ENCODE measurements around the gene HAPSTR1. TPM values are rescaled to one million over a fixed set of nuclear protein-coding genes. Genes with fewer than 3 reads are reported as not detected.
A peak's percentile ranks its signal among the peaks of the same experiment; 100 is the strongest.

The HAPSTR1 gene
- total RNA-seq, 1 experiment from 2014 or later, result 49.9 TPM

- no peaks in the 10 kb centered on the region for H3K27me3 ChIP-seq (ENCODE audit: control insufficient read depth, insufficient read depth, low read length)
- CTCF ChIA-PET, result interaction anchor here (0.6 kb wide), 1 partner anchor 37 kb away, joined by 3 read pairs; no protein-coding TSS in a partner anchor
- POLR2A ChIA-PET, result interaction anchor here (0.5 kb wide), 2 partner anchors 33 to 62 kb away, joined by 7 to 8 read pairs; no protein-coding TSS in a partner anchor
- peaks cover 16% of the 10 kb centered on the region for H3K4me1 ChIP-seq (ENCODE audit: control insufficient read depth, insufficient read depth, low read length)
- TSS peak; percentile 96 for BruUV-seq (replicated peaks)
- in situ Hi-C loops (cut with HindIII; ENCODE audit: low pct_unique_long_range_greater_than_20kb, low sequenced_read_pairs), result no loop called here
- peak overlapping the region; percentile 64 to 92 for H3K4me3 ChIP-seq (ENCODE audit: low read depth in 2 of 2, low read length in 2 of 2)
- intact Hi-C loops (cut with micrococcal nuclease; ENCODE audit: unreplicated experiment), result loop anchor here (10.0 kb wide), 1 partner anchor 136 kb away; no protein-coding TSS in a partner anchor
- H3K27ac ChIP-seq (ENCODE audit: low read length), result peak overlapping the region; percentile 96
- TF ChIP-seq SIN3A (IDR thresholded peaks at IDR 0.05; ENCODE audit: borderline replicate concordance, insufficient read depth, low read depth, low read length), result no peak
- no peak for TF ChIP-seq POLR2AphosphoS5 (IDR thresholded peaks at IDR 0.05; ENCODE audit: low read depth, low read length)
- 0 out of 2 replicates have a peak, but pooled peaks have one; percentile 25 for TF ChIP-seq TCF7L2 (IDR thresholded peaks at IDR 0.05; ENCODE audit: low read depth, low read length)
- TF ChIP-seq, protein P1, sequence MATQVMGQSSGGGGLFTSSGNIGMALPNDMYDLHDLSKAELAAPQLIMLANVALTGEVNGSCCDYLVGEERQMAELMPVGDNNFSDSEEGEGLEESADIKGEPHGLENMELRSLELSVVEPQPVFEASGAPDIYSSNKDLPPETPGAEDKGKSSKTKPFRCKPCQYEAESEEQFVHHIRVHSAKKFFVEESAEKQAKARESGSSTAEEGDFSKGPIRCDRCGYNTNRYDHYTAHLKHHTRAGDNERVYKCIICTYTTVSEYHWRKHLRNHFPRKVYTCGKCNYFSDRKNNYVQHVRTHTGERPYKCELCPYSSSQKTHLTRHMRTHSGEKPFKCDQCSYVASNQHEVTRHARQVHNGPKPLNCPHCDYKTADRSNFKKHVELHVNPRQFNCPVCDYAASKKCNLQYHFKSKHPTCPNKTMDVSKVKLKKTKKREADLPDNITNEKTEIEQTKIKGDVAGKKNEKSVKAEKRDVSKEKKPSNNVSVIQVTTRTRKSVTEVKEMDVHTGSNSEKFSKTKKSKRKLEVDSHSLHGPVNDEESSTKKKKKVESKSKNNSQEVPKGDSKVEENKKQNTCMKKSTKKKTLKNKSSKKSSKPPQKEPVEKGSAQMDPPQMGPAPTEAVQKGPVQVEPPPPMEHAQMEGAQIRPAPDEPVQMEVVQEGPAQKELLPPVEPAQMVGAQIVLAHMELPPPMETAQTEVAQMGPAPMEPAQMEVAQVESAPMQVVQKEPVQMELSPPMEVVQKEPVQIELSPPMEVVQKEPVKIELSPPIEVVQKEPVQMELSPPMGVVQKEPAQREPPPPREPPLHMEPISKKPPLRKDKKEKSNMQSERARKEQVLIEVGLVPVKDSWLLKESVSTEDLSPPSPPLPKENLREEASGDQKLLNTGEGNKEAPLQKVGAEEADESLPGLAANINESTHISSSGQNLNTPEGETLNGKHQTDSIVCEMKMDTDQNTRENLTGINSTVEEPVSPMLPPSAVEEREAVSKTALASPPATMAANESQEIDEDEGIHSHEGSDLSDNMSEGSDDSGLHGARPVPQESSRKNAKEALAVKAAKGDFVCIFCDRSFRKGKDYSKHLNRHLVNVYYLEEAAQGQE (IDR thresholded peaks at IDR 0.05; ENCODE audit: insufficient read depth in 1 of 2, low read depth in 2 of 2, low read length in 1 of 2), result no peak
- no peak for TF ChIP-seq CTCF (IDR thresholded peaks at IDR 0.05)
- ATAC-seq (peak; percentile 9), DNase-seq (ENCODE audit: low read depth, low spot score) (no peak)
- peaks cover 19% of the 10 kb centered on the region for H3K36me3 ChIP-seq (ENCODE audit: control insufficient read depth, insufficient read depth, low read length)
- H3K9me3 ChIP-seq (ENCODE audit: control insufficient read depth, insufficient read depth, low read depth, low read length), result no peaks in the 10 kb centered on the region
Observed at GRCh38 chr16:9090101-9090959, 1.1 kb upstream of the HAPSTR1 start.

DNA sequence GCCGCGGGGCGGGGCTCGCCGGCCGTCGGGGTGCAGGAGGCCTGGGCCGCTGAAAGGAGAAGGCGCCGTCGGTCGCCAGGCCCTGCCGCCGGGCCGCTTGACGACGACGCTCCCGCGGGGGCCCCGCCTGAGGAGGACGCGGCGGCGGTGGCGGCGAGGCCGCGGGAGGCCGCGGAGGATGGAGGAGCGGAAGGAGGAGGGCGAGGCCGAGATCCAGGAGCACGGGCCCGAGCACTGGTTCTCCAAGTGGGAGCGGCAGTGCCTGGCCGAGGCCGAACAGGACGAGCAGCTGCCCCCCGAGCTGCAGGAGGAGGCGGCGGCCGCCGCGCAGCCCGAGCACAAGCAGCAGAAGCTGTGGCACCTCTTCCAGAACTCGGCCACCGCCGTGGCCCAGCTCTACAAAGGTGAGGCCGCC lies 430 bp downstream of the HAPSTR1 start:
- no peaks in the 10 kb centered on the region for H3K9me3 ChIP-seq (ENCODE audit: control insufficient read depth, insufficient read depth, low read depth, low read length)
- ATAC-seq (peak; percentile 44), DNase-seq (ENCODE audit: low read depth, low spot score) (no peak)
- intact Hi-C loops (cut with micrococcal nuclease; ENCODE audit: unreplicated experiment) (loop anchor here (10.0 kb wide), 1 partner anchor 137 kb away; no protein-coding TSS in a partner anchor), in situ Hi-C loops (cut with HindIII; ENCODE audit: low pct_unique_long_range_greater_than_20kb, low sequenced_read_pairs) (no loop called here)
- H3K27me3 ChIP-seq (ENCODE audit: control insufficient read depth, insufficient read depth, low read length), result no peaks in the 10 kb centered on the region
- TF ChIP-seq SIN3A (IDR thresholded peaks at IDR 0.05; ENCODE audit: borderline replicate concordance, insufficient read depth, low read depth, low read length) (no peak), CTCF (IDR thresholded peaks at IDR 0.05) (no peak), TCF7L2 (IDR thresholded peaks at IDR 0.05; ENCODE audit: low read depth, low read length) (no peak; the same call in 1 of the 2 replicates), POLR2AphosphoS5 (IDR thresholded peaks at IDR 0.05; ENCODE audit: low read depth, low read length) (no peak)
- TF ChIP-seq, protein P1 (IDR thresholded peaks at IDR 0.05; ENCODE audit: insufficient read depth in 1 of 2, low read depth in 2 of 2, low read length in 1 of 2), result no peak
- peak overlapping the region; percentile 91 to 93 for H3K4me3 ChIP-seq (ENCODE audit: low read depth in 2 of 2, low read length in 2 of 2)
- POLR2A ChIA-PET, result interaction anchor here (1.0 kb wide), 1 partner anchor 46 kb away, joined by 3 read pairs; no protein-coding TSS in a partner anchor
- CTCF ChIA-PET, result interaction anchor here (0.6 to 0.7 kb wide), 2 partner anchors 32 to 84 kb away, joined by 3 read pairs; no protein-coding TSS in a partner anchor
- no TSS peak for BruUV-seq (replicated peaks)
- peaks cover 29% of the 10 kb centered on the region for H3K4me1 ChIP-seq (ENCODE audit: control insufficient read depth, insufficient read depth, low read length)
- H3K36me3 ChIP-seq (ENCODE audit: control insufficient read depth, insufficient read depth, low read length), result peaks cover 29% of the 10 kb centered on the region
- H3K27ac ChIP-seq (ENCODE audit: low read length), result peak overlapping the region; percentile 63; the same call in 1 of the 2 replicates

Data from Panc1 (cell line).